ENCODE measurements around the gene WDR13. TPM values are rescaled to one million over a fixed set of nuclear protein-coding genes. Genes with fewer than 3 reads are reported as not detected.

The WDR13 gene
- total and polyA plus RNA-seq, 7 donors = 98.1 to 132 (median 106) TPM

- TF ChIP-seq CTCF (IDR thresholded peaks at IDR 0.05) (no peak), EP300 (IDR thresholded peaks at IDR 0.05) (no peak), POLR2A (IDR thresholded peaks at IDR 0.05) (no peak), POLR2AphosphoS5 (IDR thresholded peaks at IDR 0.05) (no peak)
- Histone ChIP-seq H3K9me3 (no peaks in the 10 kb centered on the region), H3K4me3 (no peak overlapping the region), H3K27ac (no peak overlapping the region), H3K4me1 (no peaks in the 10 kb centered on the region), H3K27me3 (no peaks in the 10 kb centered on the region), H3K36me3 (peaks cover 0 to 34% (median 9%) of the 10 kb centered on the region in 4 donors)
- DNase-seq = peak; percentile 38
- intact Hi-C loops (cut with DNase I) = no loop called here
- WGBS, 2 donors = 97 to 98% methylated on average over 14 of the region's 14 CpGs
Measured at GRCh38 chrX:48560056-48560455, 37.2 kb upstream of the WDR13 start.

GRCh38 chrX:48560681-48561080, 36.6 kb upstream of the WDR13 start:
- no peak for TF ChIP-seq CTCF (IDR thresholded peaks at IDR 0.05)
- TF ChIP-seq POLR2A (IDR thresholded peaks at IDR 0.05) = no peak
- no peak for TF ChIP-seq POLR2AphosphoS5 (IDR thresholded peaks at IDR 0.05)
- no peak for TF ChIP-seq EP300 (IDR thresholded peaks at IDR 0.05)
- no peak for DNase-seq
- Histone ChIP-seq H3K27ac (no peak overlapping the region), H3K4me1 (no peaks in the 10 kb centered on the region), H3K9me3 (no peaks in the 10 kb centered on the region), H3K27me3 (no peaks in the 10 kb centered on the region), H3K36me3 (peaks cover 0 to 34% (median 9%) of the 10 kb centered on the region in 4 donors), H3K4me3 (no peak overlapping the region)
- intact Hi-C loops (cut with DNase I) = no loop called here
- WGBS, 2 donors = 95 to 96% methylated on average over 12 of the region's 12 CpGs

- Histone ChIP-seq H3K27me3 (no peaks in the 10 kb centered on the region), H3K36me3 (no peaks in the 10 kb centered on the region), H3K4me1 (no peaks in the 10 kb centered on the region), H3K27ac (no peak overlapping the region), H3K9me3 (no peaks in the 10 kb centered on the region), H3K4me3 (no peak overlapping the region)
- intact Hi-C loops (cut with DNase I) = no loop called here
- no peak for DNase-seq
- 70 to 73% methylated on average over 1 of the region's 1 CpG for WGBS, 2 donors
- TF ChIP-seq POLR2AphosphoS5 (IDR thresholded peaks at IDR 0.05) = no peak
- no peak for TF ChIP-seq CTCF (IDR thresholded peaks at IDR 0.05)
- TF ChIP-seq POLR2A (IDR thresholded peaks at IDR 0.05) = no peak
- no peak for TF ChIP-seq EP300 (IDR thresholded peaks at IDR 0.05)
Measured at GRCh38 chrX:48569958-48570357, 27.3 kb upstream of the WDR13 start.

- no peak for TF ChIP-seq POLR2AphosphoS5 (IDR thresholded peaks at IDR 0.05)
- TF ChIP-seq EP300 (IDR thresholded peaks at IDR 0.05) = no peak
- no peak for TF ChIP-seq CTCF (IDR thresholded peaks at IDR 0.05)
- TF ChIP-seq POLR2A (IDR thresholded peaks at IDR 0.05) = no peak
- Histone ChIP-seq H3K27me3 (no peaks in the 10 kb centered on the region), H3K4me3 (peak overlapping the region; percentile 54 to 76 (median 73)), H3K27ac (peak overlapping the region; percentile 95 to 99 (median 96)), H3K36me3 (peaks cover 5 to 36% (median 21%) of the 10 kb centered on the region in 4 donors), H3K4me1 (peaks cover 0 to 15% (median 14%) of the 10 kb centered on the region in 4 donors), H3K9me3 (no peaks in the 10 kb centered on the region)
- 37 to 40% methylated on average over 19 of the region's 19 CpGs for WGBS, 2 donors
- peak; percentile 75 for DNase-seq
- intact Hi-C loops (cut with DNase I) = loop anchor here (2.0 kb wide), 1 partner anchor 25 kb away; no protein-coding TSS in a partner anchor
Measured at GRCh38 chrX:48573690-48574269, 23.5 kb upstream of the WDR13 start.

All from sigmoid colon (tissue), 7 donors.